Stimulated activated effector memory CD8-positive, alpha-beta T cell treated with anti-CD3 and anti-CD28 coated beads, Interleukin-12 subunit alpha, Interleukin-12 subunit beta, amount 100 ng/mL, for 72 hours (primary cell): ENCODE results near the gene APCDD1.
A peak's percentile ranks its signal among the peaks of the same experiment; 100 is the strongest.
"Not testable (repeated sequence)": the region's sequence is repeated elsewhere in the genome, so short reads cannot be mapped to it uniquely, and the experiment has no call there.

Source experiments
- ATAC-seq: fragments of 150-1000 bp; cut with Tn5 transposase; 2 replicates; pipeline ENCODE4 v1.10.0; 2021
- DNase-seq, 2 donors: peaks; one replicate each; pipeline ENCODE4 v3.0.0; 2021 to 2022; ENCODE audit warnings: low spot score in 2 of 2
- H3K27ac Mint-ChIP-seq: one replicate; pipeline ENCODE4 v1.8.0; 2022; ENCODE audit warnings: mild to moderate bottlenecking, mixed read lengths
- H3K36me3 Mint-ChIP-seq: one replicate; pipeline ENCODE4 v1.8.0; 2022; ENCODE audit warnings: mild to moderate bottlenecking, mixed read lengths
- H3K4me1 Mint-ChIP-seq: one replicate; pipeline ENCODE4 v1.8.0; 2022; ENCODE audit warnings: mixed read lengths
- H3K4me3 Mint-ChIP-seq: one replicate; pipeline ENCODE4 v1.8.0; 2022; ENCODE audit warnings: mild to moderate bottlenecking, mixed read lengths
- H3K9me3 Mint-ChIP-seq: one replicate; pipeline ENCODE4 v1.8.0; 2022; ENCODE audit warnings: mixed read lengths

The APCDD1 gene

GRCh38 chr18:10450986-10451385, 3.4 kb upstream of the APCDD1 start:
- Mint-ChIP-seq H3K9me3 (no peaks in the 10 kb centered on the region), H3K27ac (no peak overlapping the region), H3K4me1 (no peaks in the 10 kb centered on the region), H3K36me3 (no peaks in the 10 kb centered on the region), H3K4me3 (no peak overlapping the region)
- no peak for DNase-seq
- no peak for ATAC-seq

- no peaks in the 10 kb centered on the region for H3K4me1 Mint-ChIP-seq
- no peak for ATAC-seq
- H3K36me3 Mint-ChIP-seq: no peaks in the 10 kb centered on the region
- H3K9me3 Mint-ChIP-seq: no peaks in the 10 kb centered on the region
- H3K4me3 Mint-ChIP-seq: no peak overlapping the region
- DNase-seq: no peak
- no peak overlapping the region for H3K27ac Mint-ChIP-seq
Observed at GRCh38 chr18:10453261-10453805, 1.1 kb upstream of the APCDD1 start.

- Mint-ChIP-seq H3K4me1 (no peaks in the 10 kb centered on the region), H3K9me3 (no peaks in the 10 kb centered on the region), H3K36me3 (no peaks in the 10 kb centered on the region), H3K27ac (no peak overlapping the region), H3K4me3 (no peak overlapping the region)
- ATAC-seq (no peak), DNase-seq (no peak)
Observed at GRCh38 chr18:10454681-10455557, 484 bp downstream of the APCDD1 start.

GRCh38 chr18:10455726-10456453, 1.5 kb downstream of the APCDD1 start:
- Mint-ChIP-seq H3K4me1 (no peaks in the 10 kb centered on the region), H3K9me3 (no peaks in the 10 kb centered on the region), H3K27ac (no peak overlapping the region), H3K36me3 (no peaks in the 10 kb centered on the region), H3K4me3 (no peak overlapping the region)
- no peak for DNase-seq
- no peak for ATAC-seq

GRCh38 chr18:10456718-10457117, 2.3 kb downstream of the APCDD1 start:
- Mint-ChIP-seq H3K27ac (no peak overlapping the region), H3K4me1 (no peaks in the 10 kb centered on the region), H3K4me3 (no peak overlapping the region), H3K36me3 (no peaks in the 10 kb centered on the region), H3K9me3 (no peaks in the 10 kb centered on the region)
- ATAC-seq (no peak), DNase-seq (no peak)

- ATAC-seq: no peak
- H3K4me3 Mint-ChIP-seq: no peak overlapping the region
Observed at GRCh38 chr18:10457128-10457527, 2.7 kb downstream of the APCDD1 start.

GRCh38 chr18:10457767-10458166, 3.3 kb downstream of the APCDD1 start:
- Mint-ChIP-seq H3K27ac (no peak overlapping the region), H3K4me1 (no peaks in the 10 kb centered on the region)

More at GRCh38 chr18:10457128-10457527, 2.7 kb downstream of the APCDD1 start:
- H3K4me1 Mint-ChIP-seq: no peaks in the 10 kb centered on the region
- H3K9me3 Mint-ChIP-seq: no peaks in the 10 kb centered on the region
- no peak for DNase-seq
- H3K27ac Mint-ChIP-seq: no peak overlapping the region
- H3K36me3 Mint-ChIP-seq: no peaks in the 10 kb centered on the region

GRCh38 chr18:10458691-10459090, 4.3 kb downstream of the APCDD1 start:
- Mint-ChIP-seq H3K36me3 (no peaks in the 10 kb centered on the region), H3K9me3 (peaks cover 9% of the 10 kb centered on the region), H3K4me3 (no peak overlapping the region), H3K4me1 (no peaks in the 10 kb centered on the region), H3K27ac (no peak overlapping the region)
- ATAC-seq: no peak
- no peak for DNase-seq

More at GRCh38 chr18:10457767-10458166, 3.3 kb downstream of the APCDD1 start:
- no peaks in the 10 kb centered on the region for H3K36me3 Mint-ChIP-seq
- no peak overlapping the region for H3K4me3 Mint-ChIP-seq
- peaks cover 4% of the 10 kb centered on the region for H3K9me3 Mint-ChIP-seq
- no peak for ATAC-seq
- no peak for DNase-seq

GRCh38 chr18:10459587-10459986, 5.2 kb downstream of the APCDD1 start:
- Mint-ChIP-seq H3K27ac (no peak overlapping the region), H3K4me3 (no peak overlapping the region), H3K9me3 (peaks cover 9% of the 10 kb centered on the region), H3K4me1 (no peaks in the 10 kb centered on the region), H3K36me3 (no peaks in the 10 kb centered on the region)
- ATAC-seq (no peak), DNase-seq (no peak)

GRCh38 chr18:10460414-10461018, 6.1 kb downstream of the APCDD1 start:
- H3K27ac Mint-ChIP-seq: no peak overlapping the region
- H3K4me3 Mint-ChIP-seq: no peak overlapping the region
- no peaks in the 10 kb centered on the region for H3K4me1 Mint-ChIP-seq
- H3K36me3 Mint-ChIP-seq: no peaks in the 10 kb centered on the region
- peaks cover 9% of the 10 kb centered on the region for H3K9me3 Mint-ChIP-seq
- no peak for DNase-seq
- no peak for ATAC-seq

- Mint-ChIP-seq H3K4me1 (no peaks in the 10 kb centered on the region), H3K9me3 (peaks cover 9% of the 10 kb centered on the region)
- DNase-seq: no peak
Observed at GRCh38 chr18:10461989-10462388, 7.6 kb downstream of the APCDD1 start.

GRCh38 chr18:10462597-10462996, 8.2 kb downstream of the APCDD1 start:
- H3K9me3 Mint-ChIP-seq: peaks cover 9% of the 10 kb centered on the region
- no peak overlapping the region for H3K4me3 Mint-ChIP-seq
- no peaks in the 10 kb centered on the region for H3K36me3 Mint-ChIP-seq
- DNase-seq (no peak), ATAC-seq (no peak)
- H3K27ac Mint-ChIP-seq: no peak overlapping the region
- no peaks in the 10 kb centered on the region for H3K4me1 Mint-ChIP-seq

More at GRCh38 chr18:10461989-10462388, 7.6 kb downstream of the APCDD1 start:
- no peak for ATAC-seq
- Mint-ChIP-seq H3K27ac (no peak overlapping the region), H3K4me3 (no peak overlapping the region), H3K36me3 (no peaks in the 10 kb centered on the region)

GRCh38 chr18:10463096-10463495, 8.7 kb downstream of the APCDD1 start:
- no peak overlapping the region for H3K4me3 Mint-ChIP-seq
- peak overlapping the region; percentile 36 for H3K27ac Mint-ChIP-seq
- ATAC-seq: no peak
- peaks cover 9% of the 10 kb centered on the region for H3K9me3 Mint-ChIP-seq
- DNase-seq: no peak
- H3K36me3 Mint-ChIP-seq: no peaks in the 10 kb centered on the region
- H3K4me1 Mint-ChIP-seq: no peaks in the 10 kb centered on the region

- no peaks in the 10 kb centered on the region for H3K36me3 Mint-ChIP-seq
- H3K9me3 Mint-ChIP-seq: peaks cover 9% of the 10 kb centered on the region
- no peaks in the 10 kb centered on the region for H3K4me1 Mint-ChIP-seq
- ATAC-seq: no peak
- DNase-seq: no peak
- no peak overlapping the region for H3K27ac Mint-ChIP-seq
- H3K4me3 Mint-ChIP-seq: no peak overlapping the region
Observed at GRCh38 chr18:10463741-10464140, 9.3 kb downstream of the APCDD1 start.

GRCh38 chr18:10464161-10464648, 9.8 kb downstream of the APCDD1 start:
- H3K36me3 Mint-ChIP-seq, H3K27ac Mint-ChIP-seq: not testable (repeated sequence)

More at GRCh38 chr18:10464161-10464648, 9.8 kb downstream of the APCDD1 start:
- not testable (repeated sequence) for DNase-seq, ATAC-seq, H3K9me3 Mint-ChIP-seq, H3K4me1 Mint-ChIP-seq, H3K4me3 Mint-ChIP-seq
